ENCODE results near the gene ATP8A2.
A peak's percentile ranks its signal among the peaks of the same experiment; 100 is the strongest.

ATP8A2 gene

DNA sequence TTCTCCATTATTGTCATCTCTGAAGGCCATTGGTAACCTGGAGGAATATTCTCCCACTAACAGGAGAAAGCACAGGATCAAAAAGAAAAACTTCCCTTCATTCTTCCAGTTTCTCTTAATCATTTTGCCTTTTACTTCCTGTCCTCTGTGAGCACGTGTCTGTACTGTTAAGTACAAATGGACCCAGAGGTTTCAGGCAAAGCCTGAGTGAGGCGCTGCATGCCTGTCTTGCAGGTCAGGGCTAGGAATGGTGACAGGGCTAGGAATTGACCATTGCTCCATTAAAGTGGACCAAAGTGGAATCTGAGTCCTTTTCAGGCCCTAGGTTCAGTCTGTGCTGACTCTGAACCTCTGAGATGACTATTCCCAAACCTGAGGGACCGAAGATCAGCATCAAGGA is 353.3 kb downstream of the ATP8A2 start:
- no peak for DNase-seq

- DNase-seq: no peak
These were observed 355.5 kb downstream of the ATP8A2 start for GRCh38 chr13:25727250-25727649.

- DNase-seq: no peak
These were observed 356.0 kb downstream of the ATP8A2 start for GRCh38 chr13:25727810-25728209.

- no peak for DNase-seq
These were observed 357.4 kb downstream of the ATP8A2 start for GRCh38 chr13:25729201-25729600.

- DNase-seq: no peak
These were observed 359.3 kb downstream of the ATP8A2 start for GRCh38 chr13:25731037-25731436.

DNA sequence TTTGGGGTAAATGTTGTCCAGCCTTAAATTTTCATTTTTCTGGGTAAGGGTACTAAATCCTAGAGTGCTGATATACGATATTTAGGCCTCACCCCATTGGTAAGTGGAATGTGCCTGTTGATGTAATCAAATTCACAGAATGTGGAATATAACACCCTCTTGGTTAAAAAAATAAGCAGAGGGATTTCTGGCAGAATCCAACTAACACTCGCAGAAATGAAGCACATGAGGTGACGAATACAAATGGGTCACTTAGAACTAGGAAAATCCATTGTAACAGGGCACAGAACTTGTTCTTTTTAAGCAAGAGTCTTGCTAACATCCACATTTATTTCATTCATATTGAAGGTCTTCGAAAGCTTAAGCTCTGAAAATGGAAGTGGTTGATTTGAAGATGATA is 359.8 kb downstream of the ATP8A2 start:
- no peak for DNase-seq

DNA sequence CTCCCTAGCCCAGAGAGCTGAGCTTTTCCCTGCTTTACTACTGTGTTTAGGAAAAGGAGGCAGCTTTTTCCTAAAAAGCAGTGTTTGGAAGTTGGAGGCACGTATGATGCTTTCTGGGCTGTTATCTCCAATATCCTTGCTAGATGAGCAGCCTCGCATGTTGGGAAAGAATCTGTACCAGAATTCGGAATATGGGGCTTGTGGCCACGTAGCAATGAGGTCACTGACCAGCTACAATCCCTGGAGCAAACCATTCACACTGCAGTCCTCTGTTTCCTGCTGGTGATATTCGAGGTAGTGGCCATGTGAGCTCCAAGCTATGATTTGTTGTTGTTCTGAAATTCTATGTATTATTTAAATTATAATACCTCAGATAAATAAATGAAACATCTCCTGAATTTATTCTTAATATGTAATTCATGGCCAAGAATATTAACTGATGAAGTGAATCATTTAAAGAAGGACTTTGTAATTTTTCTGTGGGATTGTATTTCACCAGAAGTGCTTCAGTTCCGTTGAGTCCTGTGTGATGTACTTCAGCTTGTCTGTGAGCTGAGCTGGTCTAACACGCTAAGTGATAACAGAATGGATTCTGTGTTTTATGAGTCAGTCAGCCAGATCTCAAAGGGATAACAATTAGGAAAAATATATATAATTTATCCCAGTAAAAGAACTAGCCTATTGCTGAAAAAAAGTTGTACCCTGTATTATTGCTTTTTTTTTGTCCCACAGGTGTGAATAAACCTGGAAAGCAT is 360.5 kb downstream of the ATP8A2 start:
- DNase-seq: no peak

DNA sequence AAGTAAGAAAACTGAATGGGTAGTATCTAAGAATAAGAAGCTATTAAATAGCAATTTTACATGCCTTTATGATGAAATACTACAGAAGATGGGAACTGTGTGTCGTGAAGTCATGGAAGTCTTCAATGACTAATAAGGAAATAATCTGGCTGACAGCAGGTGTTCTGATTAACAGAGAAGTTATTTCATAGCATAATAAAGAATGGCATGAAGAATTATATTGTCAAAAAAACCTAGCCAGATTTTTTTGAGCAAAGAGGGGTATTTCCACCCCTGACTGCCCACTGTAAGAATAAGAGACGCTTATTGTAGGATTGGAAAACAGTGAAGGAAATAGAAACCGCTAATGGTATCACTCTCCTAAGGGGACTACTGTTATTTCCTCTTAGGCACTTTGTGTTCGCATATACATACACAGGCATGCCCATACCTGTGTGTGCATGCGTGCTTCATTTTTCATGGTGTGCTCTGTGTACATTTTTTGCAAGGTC is 361.3 kb downstream of the ATP8A2 start:
- DNase-seq: no peak

GRCh38 chr13:25733696-25734435 is 362.1 kb downstream of the ATP8A2 start:
- no peak for DNase-seq

DNA sequence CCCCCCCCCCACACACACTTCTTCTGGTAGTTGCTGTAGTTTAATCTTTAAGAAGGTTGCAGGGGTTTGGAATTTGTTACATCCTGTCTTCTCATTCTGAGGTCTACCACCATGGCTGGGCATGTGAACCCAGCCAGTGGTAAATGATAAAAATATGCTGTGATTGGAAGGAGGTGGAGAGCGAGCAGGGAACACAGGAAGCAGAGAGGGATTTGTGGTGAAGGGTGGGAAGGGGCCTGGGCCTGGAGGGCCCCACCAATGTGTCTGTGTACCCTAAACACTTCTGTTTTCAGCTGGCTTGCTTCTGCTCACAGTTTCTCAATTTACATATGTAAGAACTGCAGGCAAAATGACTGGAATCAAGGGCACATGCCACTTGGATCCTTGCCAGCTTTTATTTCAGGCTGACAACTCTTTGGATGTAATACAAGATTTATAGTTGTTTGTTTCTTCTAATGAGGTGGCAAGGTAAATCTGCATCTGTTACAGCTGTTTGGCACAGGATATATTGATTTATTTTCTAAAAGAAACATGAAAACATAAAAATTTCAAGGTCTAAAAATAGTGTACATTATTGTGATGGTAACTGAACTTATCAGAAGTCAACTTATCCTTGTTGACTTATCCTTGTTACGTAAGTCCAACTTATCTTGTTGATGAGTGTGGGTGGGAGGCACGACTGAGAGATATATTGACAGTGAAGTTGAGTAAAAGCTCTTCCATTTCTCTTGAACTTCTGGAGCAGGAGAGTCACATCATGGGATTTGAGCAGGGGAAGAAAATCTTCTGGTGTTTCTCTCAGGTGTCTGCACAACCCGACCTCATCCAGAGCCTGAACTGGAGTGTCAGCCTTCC is 366.8 kb downstream of the ATP8A2 start:
- DNase-seq: no peak

GRCh38 chr13:25739376-25739775 is 367.6 kb downstream of the ATP8A2 start:
- DNase-seq: no peak

DNA sequence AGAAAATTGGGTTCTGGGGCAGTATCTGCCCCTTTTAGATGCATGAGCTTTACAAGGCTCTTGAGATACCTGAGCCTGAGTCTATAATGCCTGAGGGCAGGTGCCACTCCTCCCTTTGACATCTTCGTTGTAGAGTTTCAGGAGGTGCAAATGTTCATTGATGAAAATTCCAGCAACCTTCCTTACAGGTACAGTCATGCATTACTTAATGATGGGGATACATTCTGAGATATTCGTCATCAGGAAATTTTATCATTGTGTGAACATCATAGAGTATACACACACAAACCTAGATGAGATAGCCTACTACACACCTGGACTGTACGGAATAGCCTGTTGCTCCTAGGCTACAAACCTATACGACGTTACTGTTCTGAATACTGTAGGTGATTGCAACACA is 370.0 kb downstream of the ATP8A2 start:
- no peak for DNase-seq

- no peak for DNase-seq
These were observed 370.4 kb downstream of the ATP8A2 start for GRCh38 chr13:25742220-25742619.

- no peak for DNase-seq
These were observed 371.6 kb downstream of the ATP8A2 start for GRCh38 chr13:25743421-25743820.

DNA sequence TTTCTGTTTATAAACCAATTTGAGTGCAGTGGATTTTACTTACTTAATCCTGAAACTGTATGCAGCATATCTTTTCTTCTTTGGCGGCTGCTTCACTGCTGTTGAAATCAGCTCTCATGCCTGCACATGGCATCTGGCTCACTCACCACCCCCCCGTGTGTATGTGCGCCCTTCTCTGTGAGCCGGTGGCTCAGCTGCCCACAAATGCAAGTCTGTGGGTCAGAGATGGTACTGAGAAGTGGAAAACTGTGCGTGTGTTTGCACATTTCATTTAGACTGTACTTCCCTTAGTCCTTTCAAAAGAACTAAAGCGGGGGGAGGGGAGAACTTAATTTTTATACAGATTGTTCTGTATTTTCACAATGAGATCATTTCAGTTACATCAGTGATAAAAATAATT is 372.4 kb downstream of the ATP8A2 start:
- DNase-seq: peak in 4 of 58 donors; percentile 4 to 8 (median 6)

GRCh38 chr13:25746131-25746530 is 374.4 kb downstream of the ATP8A2 start:
- no peak for DNase-seq

DNA sequence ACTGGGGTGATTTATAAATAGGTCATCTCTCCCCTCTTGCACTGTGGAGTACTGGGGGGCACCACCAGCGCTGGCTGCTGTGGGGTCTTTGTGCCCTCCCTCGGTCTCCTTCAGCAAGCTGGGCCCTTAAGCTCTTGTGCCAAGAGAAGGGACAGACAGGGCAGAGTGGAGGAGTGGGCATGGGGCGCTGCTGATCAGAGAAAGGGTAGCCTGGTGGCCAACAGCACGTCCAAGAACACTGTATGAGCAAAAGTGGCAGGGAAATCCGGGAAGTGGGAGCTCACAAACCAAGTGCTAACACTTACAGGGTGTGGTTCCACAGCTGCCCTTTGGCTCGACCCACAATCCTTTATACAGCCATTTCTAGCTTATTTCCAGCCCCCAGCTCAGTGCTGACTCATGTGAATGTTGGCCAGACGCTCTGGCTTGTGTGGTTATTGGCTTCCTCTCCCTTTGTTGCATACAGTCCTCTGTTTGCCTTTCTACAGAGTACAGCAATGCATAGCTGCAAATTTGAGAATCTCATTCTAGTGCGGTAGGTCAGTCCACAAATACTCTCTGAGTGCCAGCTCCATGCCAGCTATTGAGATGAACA is 381.3 kb downstream of the ATP8A2 start:
- no peak for DNase-seq

DNA sequence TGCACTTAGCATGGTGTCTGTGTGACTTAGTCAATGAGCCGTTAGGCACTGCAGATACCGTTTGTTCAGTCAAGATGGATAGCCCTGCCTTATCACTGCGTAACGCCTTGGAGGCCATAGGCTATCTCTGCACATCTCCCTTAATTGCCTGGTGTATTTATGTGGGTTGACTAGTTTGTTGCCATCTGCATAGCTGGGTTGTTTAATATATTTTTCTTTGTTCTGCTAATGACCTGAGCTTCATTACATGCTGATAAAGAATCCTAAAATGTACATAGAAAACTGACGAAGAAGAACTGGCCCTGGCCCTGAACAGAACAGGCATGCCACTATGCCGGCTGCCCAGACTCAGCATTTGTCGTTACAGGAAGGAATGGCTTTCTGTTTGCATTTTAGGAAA is 382.2 kb downstream of the ATP8A2 start:
- no peak for DNase-seq

- DNase-seq: no peak
These were observed 384.5 kb downstream of the ATP8A2 start for GRCh38 chr13:25756251-25756650.

GRCh38 chr13:25756912-25757311 is 385.1 kb downstream of the ATP8A2 start:
- no peak for DNase-seq

DNA sequence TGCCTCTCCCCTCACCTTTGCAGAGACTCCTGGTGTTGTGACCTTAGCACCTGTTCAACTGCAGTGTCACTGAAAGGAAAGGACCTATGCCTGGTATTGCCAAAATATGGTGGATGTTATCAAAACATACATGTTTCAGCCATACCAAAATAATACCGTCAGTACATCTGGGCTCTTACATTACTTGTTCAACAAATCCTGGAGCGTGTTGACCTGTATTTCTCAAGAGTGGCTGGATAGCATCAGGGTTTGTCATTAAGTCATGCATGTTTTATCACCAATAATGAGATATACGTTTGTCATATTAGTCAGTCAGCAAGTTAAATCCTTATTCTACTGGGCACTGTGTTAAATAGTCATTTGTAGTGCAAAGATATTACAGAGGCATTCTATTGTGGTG is 389.3 kb downstream of the ATP8A2 start:
- DNase-seq: no peak

All from anterior cingulate cortex (tissue), 58 donors.